GM19452 (cell line): ENCODE data around the gene ACTR8.

Experiments used
- ATAC-seq: cut with Tn5 transposase; IDR thresholded peaks from one replicate; pipeline ENCODE4 v1.9.1; 2021; ENCODE audit not compliant: unreplicated experiment

ACTR8 gene

GRCh38 chr3:53836084-53836872 lies 45.7 kb downstream of the ACTR8 start:
- ATAC-seq, result no peak

- no peak for ATAC-seq
These were observed 46.7 kb downstream of the ACTR8 start for GRCh38 chr3:53835257-53835656.

DNA sequence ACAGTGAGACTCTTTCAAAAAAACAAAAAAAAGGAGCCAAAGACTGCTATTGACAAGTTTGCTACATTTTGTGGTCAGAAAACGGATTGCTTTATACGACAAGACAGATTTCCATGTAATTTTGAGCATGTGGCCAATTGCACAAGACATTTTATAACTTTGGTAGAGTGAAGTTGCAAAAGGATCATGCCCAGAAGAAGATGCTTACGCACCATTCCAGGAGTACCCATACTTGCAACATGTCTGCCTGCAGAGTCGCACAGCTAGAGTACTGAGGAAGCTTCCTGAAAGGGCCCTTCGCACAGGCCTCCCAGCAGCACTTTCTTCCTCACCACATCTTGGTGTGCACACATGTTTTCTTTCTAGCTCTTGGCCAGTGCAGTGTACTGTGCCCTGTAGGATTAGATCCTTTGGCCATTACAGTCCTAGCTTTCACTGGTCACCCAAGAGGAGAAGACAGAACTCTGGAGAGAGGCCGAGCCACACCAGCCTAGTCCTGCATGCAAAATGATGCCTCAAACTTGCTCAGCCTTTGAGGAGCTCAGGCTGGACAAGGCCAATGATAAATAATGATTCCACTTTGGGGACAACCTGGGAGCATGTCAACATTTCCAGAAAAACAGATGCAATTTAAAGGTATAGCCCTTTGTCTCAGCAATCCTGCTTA lies 47.4 kb downstream of the ACTR8 start:
- ATAC-seq, result no peak

GRCh38 chr3:53833700-53834099 lies 48.3 kb downstream of the ACTR8 start:
- no peak for ATAC-seq

DNA sequence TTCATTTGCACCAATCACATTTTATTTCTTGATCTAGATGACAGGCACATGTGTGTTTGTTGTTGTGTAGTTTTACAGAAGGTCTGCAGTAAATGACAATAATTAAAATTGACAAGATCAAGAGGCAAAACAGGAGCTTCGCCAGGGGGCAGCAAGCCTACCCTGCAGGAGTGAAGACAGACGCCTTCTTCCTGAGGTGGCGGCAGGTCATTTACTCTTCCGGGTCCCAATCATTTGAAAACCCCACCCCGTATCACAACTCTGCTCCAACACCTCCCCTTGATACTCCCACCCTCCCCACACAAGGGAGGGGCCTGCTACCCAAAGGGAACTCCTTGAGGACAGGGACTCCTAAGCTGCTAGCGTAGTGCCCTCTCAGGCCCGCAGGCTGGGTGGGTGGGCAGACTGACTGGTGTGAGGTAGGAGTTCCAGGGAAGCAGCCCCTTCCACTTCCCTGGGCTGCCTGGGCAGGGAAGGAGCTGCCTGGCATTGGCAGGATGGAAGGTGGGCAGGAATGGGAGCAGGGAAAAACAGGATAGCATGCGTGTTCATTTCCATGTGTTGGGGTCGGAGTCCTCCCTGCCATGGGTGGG lies 48.8 kb downstream of the ACTR8 start:
- no peak for ATAC-seq

DNA sequence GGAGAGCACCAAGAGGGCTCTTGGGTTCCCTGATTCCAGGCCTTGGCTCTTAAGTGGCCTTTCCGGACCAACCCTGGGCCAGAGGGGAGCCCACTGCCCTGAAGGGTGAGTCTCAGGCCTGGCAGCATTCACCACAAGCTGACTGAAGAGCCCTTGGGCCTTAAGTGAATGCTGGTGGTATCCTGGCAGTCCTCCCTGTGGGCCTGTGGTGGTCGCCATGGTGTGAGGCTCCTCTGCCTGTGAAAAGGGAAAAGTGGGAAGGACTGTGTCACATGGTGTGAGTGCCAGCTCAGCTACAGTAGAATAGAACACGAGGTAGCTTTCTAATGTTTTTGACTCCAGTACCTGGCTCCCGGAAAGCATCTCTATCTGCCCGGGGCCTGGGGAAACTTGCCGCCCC lies 51.0 kb downstream of the ACTR8 start:
- no peak for ATAC-seq

GRCh38 chr3:53829605-53830004 lies 52.3 kb downstream of the ACTR8 start:
- no peak for ATAC-seq

- ATAC-seq, result no peak
These were observed 53.4 kb downstream of the ACTR8 start for GRCh38 chr3:53828581-53828980.

DNA sequence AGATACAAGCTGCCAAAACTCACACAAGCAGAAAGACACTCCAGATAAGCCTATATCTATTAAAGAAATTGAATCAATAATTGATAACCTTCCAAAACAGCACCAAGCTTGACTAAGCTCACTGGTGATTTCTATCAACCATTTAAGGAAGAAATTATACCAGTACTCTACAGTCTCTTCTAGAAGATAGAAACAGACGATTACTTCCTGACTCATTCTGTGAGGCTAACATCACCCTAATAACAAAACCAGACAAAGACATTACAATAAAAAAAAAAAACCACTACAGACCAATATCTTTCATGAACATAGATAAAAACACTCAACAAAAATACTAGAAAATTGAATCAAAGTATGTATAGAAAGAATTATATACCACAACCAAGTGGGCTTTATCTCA lies 55.9 kb downstream of the ACTR8 start:
- no peak for ATAC-seq

- ATAC-seq, result no peak
These were observed 57.2 kb downstream of the ACTR8 start for GRCh38 chr3:53824795-53825194.

DNA sequence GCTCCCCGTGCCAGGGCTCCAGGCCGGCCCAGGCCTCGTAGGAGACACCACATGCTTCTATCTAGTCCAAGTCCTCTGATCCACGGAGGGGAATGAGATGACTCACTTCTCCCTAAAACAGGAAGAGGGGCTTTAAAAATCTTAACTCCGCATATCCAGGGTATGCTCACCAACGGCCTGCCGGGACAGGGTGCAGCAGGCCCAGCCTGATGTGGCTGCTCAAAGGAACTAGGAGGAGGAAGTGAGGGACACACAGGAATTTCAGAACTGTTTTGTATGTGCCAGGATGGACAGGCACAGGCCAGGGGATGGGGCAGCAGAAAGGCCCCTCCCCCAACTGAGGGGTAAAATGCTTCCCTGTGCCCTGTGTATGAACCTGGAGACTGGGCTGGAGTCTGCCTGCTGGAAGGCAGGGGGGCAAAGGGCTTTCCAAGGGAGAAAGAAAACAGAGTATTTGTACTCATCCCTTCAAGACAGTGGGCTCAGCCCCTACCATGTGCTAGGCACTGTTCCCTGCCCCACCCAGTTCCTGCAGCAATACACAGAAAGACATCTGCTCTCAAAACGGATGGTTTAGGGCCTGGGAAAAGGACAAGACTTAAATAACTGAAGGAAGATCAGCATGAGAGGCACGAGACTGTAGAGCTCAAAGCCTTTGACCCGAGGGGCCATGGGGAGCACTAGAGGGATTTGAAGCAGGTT lies 57.8 kb downstream of the ACTR8 start:
- no peak for ATAC-seq

DNA sequence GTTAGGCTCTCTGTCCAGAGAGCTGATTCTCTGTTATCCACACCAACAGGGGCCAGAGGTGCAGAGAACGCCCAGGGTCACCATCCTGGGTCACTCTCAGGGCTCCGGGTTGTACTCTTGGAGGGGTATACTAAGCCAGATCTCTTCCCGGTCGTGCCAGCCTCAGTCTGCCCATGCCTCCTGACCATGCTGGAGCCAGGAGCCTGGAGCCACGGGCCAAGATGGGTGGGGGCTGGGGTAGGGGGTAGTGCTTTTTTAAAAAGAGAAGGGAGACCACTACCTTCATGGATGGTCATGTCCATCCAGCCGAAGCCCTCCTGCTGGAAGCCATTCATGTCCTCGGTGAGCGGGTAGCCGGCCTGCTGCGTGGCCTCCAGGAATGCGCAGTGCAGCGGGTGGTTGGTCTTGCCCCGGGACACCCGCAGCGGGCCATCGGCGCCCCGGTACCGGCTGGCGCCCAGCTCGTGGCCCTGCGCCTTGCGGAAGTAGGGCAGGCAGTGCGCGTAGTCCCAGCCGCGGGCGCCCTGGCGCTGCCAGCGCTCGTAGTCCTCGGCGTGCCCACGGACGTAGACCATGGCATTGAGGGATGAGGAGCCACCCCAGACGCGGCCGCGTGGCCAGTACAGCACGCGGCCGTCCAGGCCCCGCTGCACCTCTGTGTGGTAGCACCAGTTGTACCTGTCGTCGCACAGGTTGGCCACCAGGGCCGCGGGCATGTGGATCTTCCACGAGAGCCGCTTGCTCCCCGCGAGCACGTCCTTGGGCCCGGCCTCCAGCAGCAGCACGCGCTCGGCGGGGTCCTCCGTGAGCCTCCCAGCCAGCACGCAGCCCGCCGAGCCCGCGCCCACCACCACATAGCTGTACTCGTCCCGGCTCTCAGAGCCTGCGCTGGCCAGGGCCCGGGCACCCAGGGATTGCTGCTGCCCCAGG lies 58.7 kb downstream of the ACTR8 start:
- no peak for ATAC-seq

- no peak for ATAC-seq
These were observed 59.6 kb downstream of the ACTR8 start for GRCh38 chr3:53822331-53822741.

DNA sequence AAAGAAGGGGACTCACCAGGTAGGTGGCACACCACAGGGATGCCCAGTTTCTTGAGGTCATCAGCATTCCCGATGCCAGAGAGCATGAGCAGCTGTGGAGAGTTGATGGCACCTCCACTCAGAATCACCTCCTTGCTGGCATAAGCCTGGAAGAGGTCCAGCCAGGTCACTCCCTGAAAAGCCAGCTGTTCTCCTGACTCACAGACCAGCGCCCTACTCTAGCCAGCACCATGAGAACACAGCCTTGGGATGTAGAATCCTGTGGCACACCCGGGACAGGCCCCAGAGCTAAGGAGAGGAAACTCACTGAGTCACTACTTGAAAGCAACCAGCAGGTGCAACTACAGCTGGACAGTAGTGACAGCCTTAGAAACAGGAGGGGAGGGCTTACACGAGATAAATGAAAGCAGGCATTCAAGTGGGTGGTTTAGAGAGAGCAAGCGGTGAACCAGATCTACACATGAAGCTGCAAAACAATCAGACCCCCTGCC lies 60.3 kb downstream of the ACTR8 start:
- ATAC-seq, result no peak

- no peak for ATAC-seq
These were observed 61.0 kb downstream of the ACTR8 start for GRCh38 chr3:53820756-53821580.

- ATAC-seq, result no peak
These were observed 61.9 kb downstream of the ACTR8 start for GRCh38 chr3:53820084-53820483.

DNA sequence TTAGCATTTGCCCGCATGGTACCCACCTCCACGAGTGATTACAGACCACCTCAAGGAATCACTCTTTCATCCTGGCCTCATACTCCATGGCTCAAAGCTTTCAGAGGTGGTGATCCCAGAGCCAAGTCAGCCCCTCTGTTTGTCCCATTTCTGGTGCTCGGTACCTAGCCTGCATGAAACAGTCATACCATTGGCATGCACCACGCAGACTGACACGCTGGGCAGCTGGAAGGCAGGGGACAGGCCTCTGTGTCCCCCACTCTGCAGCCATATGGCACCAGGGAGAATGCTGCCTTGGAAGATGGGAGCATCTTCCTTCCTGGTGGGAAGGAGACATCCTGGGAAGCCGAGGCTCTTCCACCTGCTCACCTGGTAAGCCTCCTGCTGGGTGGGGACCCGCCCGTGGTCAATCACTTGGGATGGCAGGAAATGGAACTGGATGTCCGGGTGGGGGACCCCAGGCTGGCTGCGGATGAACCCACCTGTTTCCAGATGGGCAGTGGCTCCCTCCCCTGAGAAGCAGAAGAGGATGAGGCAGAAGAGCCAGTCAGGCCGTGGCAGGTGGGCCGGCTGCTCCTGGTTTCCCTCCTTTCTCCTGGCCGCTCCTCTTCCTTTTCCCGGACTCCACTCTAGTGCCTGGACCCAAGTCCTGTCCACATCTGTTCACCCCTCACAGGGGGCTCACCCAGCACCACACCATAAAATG lies 62.6 kb downstream of the ACTR8 start:
- no peak for ATAC-seq

DNA sequence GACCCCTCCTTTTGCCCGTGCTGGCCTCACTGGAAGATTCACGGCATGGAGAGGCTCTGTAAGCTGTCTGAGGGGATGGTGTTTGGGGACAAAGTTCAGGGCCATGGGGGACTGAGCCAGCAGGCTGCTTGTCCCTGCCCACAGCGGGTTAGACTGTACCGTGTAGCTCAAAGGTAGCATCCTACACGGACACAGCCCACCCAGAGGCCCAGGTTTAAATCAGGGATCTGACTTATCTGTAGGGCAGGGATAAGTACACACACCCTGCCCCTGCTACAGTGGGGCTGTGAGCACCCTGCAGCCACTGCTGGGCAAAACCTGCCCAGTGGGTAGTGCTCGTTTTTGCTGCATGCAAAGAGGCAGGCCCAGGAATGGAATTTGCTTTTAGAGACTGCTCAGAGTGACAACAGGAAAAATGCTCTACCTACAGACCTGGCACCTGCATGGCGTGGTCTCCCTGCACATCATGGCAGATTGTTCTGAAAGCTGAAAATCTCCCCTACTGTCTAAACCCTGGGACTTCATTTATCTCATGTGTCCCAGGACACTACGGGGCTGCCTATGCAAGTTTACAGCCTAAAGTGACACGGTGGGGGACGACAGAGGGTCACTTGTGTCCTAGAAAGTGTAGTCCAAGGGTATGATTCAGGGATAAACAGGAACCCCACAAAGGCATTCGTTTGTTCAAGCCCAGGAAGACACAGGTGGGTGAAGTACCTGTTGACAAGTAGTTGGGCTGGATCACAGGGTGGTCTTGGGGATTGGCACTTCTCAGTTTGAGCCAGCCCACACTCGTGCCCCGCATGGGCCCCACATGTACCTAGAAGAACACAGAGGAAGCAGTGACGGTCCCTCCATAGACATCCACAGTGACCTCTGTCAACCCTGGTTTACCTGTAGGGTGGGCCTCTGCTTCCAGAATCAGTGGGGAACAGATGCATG lies 63.5 kb downstream of the ACTR8 start:
- ATAC-seq, result no peak
